ENCODE results near the gene TPR.

Gene TPR

DNA sequence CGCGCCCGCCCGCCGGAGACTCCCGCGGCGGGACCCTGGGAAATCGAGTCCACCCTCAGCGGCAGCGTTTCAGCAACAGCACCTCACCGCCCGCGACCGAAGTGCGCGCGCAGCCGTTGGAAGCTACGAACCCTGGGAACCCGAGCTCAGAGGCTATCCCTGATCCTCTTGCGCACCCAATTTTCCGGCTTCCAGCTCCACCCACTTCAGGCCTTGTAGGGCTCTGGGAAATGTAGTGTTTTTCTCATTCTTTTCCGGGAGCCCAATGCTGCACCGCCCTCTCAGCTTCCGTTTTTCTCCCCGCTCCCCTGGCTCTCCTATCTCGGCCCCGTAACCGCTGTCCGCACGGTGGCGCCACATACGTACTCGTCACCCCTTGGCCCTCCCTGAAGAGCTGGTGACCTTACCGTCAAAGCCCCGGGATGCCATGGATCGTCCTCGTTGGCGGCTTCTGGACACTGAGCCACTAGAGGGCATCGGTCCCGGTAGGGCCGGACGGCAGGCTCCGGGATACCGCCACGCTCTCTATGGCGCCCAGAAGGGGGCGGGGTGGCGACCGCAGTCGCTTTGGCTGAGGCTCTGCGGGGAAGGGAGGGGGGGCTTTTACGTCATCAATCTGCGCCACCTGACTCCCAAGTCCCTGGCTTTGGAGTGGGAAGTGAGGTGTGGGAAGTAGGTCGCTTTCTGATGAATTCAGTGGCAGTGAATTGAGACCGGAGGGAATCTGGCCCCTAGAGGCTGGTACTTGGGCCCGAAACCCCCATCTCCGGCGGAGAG lies at the start of gene TPR, which contains the start of gene ODR4:
Gene TPR, minus strand, starts transcription at position 102 of the 777 bp plus-strand sequence. CDS start 225 bp downstream, outside the sequence.
Gene ODR4, plus strand, starts transcription at position 687 of the 777 bp plus-strand sequence. CDS start 3,948 bp downstream, outside the sequence.
- TF ChIP-seq, protein P1, sequence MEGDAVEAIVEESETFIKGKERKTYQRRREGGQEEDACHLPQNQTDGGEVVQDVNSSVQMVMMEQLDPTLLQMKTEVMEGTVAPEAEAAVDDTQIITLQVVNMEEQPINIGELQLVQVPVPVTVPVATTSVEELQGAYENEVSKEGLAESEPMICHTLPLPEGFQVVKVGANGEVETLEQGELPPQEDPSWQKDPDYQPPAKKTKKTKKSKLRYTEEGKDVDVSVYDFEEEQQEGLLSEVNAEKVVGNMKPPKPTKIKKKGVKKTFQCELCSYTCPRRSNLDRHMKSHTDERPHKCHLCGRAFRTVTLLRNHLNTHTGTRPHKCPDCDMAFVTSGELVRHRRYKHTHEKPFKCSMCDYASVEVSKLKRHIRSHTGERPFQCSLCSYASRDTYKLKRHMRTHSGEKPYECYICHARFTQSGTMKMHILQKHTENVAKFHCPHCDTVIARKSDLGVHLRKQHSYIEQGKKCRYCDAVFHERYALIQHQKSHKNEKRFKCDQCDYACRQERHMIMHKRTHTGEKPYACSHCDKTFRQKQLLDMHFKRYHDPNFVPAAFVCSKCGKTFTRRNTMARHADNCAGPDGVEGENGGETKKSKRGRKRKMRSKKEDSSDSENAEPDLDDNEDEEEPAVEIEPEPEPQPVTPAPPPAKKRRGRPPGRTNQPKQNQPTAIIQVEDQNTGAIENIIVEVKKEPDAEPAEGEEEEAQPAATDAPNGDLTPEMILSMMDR (conservative IDR thresholded peaks at IDR 0.05; ENCODE audit: low read depth): peak; percentile 96
- CTCF ChIA-PET: interaction anchor here (0.5 to 1.2 kb wide), 16 partner anchors 10 to 1742 kb away, joined by 3 to 9 read pairs (median 3); no protein-coding TSS in a partner anchor
- POLR2A ChIA-PET (ENCODE audit: low non-redundant PET): interaction anchor here (0.8 kb wide), 1 partner anchor 10 kb away, joined by 3 read pairs; no protein-coding TSS in a partner anchor
- peak within 1 kb of the TSS; percentile 98 for H3K27ac ChIP-seq
- DNase-seq (ENCODE audit: low spot score): peak; percentile 99

DNA sequence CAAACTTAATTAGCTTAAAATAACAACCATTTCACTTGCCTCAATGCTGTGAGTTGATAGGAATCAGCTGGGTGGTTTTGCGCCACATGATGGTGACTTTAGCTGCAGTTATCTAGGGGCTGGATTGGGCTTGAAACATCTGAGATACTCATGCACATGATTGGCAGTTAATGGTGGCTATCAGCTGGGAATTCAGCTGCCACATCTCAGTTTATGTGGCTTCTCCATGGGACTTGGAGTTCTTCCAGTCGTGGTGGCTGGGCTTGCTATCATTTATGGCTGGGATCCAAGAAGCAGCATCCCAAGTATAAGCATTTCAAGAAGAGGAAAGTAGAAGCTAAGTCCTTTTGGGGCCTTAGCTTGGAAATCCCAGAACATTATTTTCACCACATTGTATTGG lies 49.5 kb upstream of the TPR start:
- CTCF ChIA-PET: interaction anchor here (0.7 kb wide), 1 partner anchor 438 kb away, joined by 3 read pairs; no protein-coding TSS in a partner anchor
- H3K27ac ChIP-seq: no peak overlapping the region
- TF ChIP-seq, protein P1 (conservative IDR thresholded peaks at IDR 0.05; ENCODE audit: low read depth): no peak
- DNase-seq (ENCODE audit: low spot score): no peak
- POLR2A ChIA-PET (ENCODE audit: low non-redundant PET): interaction anchor here (0.5 kb wide), 1 partner anchor 10 kb away, joined by 7 read pairs; no protein-coding TSS in a partner anchor

DNA sequence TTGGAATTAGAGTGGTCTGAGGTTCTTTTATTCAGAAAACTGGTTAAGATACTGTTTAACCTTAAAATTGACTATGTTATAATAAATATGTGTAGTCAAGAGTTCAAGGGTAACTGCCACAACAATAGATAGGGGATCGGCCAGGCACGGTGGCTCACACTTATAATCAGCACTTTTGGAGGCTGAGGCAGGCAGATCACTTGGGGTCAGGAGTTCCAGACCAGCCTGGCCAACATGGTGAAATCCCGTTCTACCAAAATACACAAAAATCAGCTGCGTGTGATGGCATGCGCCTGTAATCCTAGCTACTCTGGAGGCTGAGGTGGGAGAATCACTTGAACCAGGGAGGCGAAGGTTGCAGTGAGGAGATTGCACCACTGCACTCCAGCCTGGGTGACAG lies 46.4 kb upstream of the TPR start:
- H3K27ac ChIP-seq: no peak overlapping the region
- DNase-seq (ENCODE audit: low spot score): no peak
- POLR2A ChIA-PET (ENCODE audit: low non-redundant PET): no interaction called here
- TF ChIP-seq, protein P1 (conservative IDR thresholded peaks at IDR 0.05; ENCODE audit: low read depth): no peak
- CTCF ChIA-PET: no interaction called here

DNA sequence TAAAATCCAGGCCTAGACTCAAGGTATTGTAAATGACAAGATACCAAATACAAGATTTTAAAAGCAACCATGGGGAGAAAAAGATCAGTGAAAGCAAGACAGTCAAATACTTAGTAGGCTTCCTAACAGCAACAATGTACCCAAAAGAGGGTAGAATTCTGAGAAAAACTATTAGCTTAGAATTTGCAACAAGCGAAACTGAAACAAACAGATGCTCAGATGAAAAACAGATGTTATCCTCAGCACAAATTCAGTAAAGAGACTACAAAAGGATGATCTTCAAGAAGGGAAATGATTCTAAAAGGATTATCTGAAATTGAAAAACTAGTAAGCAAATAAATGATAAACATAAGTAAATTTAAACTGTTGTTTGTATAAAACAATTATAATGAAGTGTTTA lies 45.9 kb upstream of the TPR start:
- POLR2A ChIA-PET (ENCODE audit: low non-redundant PET): no interaction called here

DNA sequence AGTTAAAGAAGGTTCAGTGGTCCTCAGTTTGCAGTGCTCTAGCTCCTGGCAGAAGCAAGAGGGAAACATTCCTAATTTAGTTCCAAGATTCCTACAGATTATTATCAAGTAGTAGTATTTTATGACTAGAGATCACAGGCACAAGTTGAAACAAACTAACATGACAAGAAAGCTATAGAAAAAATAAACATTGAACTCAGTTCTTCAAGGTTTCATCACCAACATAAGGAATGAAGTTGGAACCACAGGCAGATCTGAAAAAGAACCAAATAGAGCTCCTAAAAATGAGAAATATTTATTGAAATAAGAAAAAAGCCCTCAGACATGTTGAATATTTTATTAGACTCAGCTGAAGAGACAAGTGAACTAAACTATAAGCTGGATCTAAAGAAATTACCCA lies 45.3 kb upstream of the TPR start:
- CTCF ChIA-PET: interaction anchor here (0.7 kb wide), 1 partner anchor 350 kb away, joined by 3 read pairs; no protein-coding TSS in a partner anchor
- DNase-seq (ENCODE audit: low spot score): no peak
- TF ChIP-seq, protein P1 (conservative IDR thresholded peaks at IDR 0.05; ENCODE audit: low read depth): no peak
- POLR2A ChIA-PET (ENCODE audit: low non-redundant PET): no interaction called here
- no peak overlapping the region for H3K27ac ChIP-seq

More for the DNA sequence above, 45.9 kb upstream of the TPR start:
- H3K27ac ChIP-seq: no peak overlapping the region
- TF ChIP-seq, protein P1 (conservative IDR thresholded peaks at IDR 0.05; ENCODE audit: low read depth): no peak
- DNase-seq (ENCODE audit: low spot score): no peak
- CTCF ChIA-PET: no interaction called here

DNA sequence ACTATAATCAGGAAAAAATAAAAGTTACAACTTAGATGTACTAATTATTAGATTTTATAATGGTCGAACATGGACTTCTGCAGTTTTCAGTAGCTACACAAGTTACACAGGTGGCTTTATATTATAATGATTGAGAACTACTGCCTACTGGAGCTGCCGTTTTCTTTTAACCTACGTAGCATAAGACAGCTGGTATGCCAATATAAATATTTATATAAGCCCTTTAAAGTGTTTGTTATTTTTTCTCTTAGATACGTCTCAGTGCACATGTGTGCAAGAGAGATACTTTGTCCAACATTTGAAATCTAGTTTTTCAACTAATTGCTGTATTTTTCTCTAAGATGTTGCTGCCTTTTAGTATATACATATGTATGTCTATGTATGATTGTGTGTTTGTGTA lies 43.5 kb upstream of the TPR start:
- no peak for DNase-seq (ENCODE audit: low spot score)
- H3K27ac ChIP-seq: no peak overlapping the region
- CTCF ChIA-PET: interaction anchor here (0.6 to 0.7 kb wide), 3 partner anchors 11 to 262 kb away, joined by 3 to 4 read pairs (median 4); partner anchors contain the start of gene PTGS2
- TF ChIP-seq, protein P1 (conservative IDR thresholded peaks at IDR 0.05; ENCODE audit: low read depth): no peak
- POLR2A ChIA-PET (ENCODE audit: low non-redundant PET): no interaction called here
